ENCODE results near the gene TRIO.

Gene TRIO

DNA sequence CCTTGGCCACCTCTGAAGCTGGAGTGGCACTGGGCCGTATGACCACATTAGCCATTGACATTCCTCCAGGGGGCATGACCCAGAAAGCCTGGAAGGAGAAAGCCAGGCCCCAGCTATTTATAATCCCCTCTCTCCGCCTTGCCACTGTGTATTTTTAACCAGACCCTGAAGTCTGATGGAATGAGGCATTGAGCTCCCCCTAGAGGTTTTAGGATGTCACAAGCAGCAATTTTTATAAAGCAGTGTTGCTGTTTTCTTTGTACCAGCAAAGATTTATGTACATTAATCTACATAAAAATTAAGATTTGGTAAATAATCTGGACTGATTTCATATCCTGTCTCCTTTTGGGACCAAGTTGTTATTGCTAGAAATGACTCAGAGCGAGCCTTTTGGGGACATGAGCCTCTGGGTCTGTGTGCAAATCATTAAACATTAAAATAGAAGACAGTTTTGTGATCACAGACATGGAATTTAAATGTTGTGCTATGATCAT lies 127.1 kb downstream of the TRIO start:
- H3K36me3 ChIP-seq (ENCODE audit: control insufficient read depth in 2 of 2, insufficient read depth in 1 of 2, low read length in 2 of 2) = peaks cover 0 to 4% of the 10 kb centered on the region in 2 experiments; a peak in 1 of 3 replicates
- H3K4me1 ChIP-seq (ENCODE audit: control insufficient read depth, insufficient read depth, low read length) = peaks cover 48% of the 10 kb centered on the region
- ChIA-PET CTCF (interaction anchor here (0.5 to 3.8 kb wide), 67 partner anchors 9 to 1106 kb away, joined by 3 to 28 read pairs (median 5); partner anchors contain the start of gene TRIO), POLR2A (interaction anchor here (0.7 to 1.1 kb wide), 4 partner anchors 57 to 138 kb away, joined by 3 to 7 read pairs (median 4); no protein-coding TSS in a partner anchor)
- H3K27ac ChIP-seq (ENCODE audit: extremely low read depth, low read depth, low read length) = no peak overlapping the region
- no peak overlapping the region for H3K4me3 ChIP-seq (ENCODE audit: low read depth, low read length)
- no peaks in the 10 kb centered on the region for H3K9me3 ChIP-seq (ENCODE audit: control insufficient read depth, insufficient read depth, low read depth, low read length)
- TF ChIP-seq ZNF366 (tag by site-specific recombination; conservative IDR thresholded peaks at IDR 0.05) (peak; percentile 55; the same call in 1 of the 2 replicates), ZNF571 (tag by site-specific recombination; IDR thresholded peaks at IDR 0.05) (no peak), MZF1 (tag by site-specific recombination; IDR thresholded peaks at IDR 0.05; ENCODE audit: borderline replicate concordance) (peak; percentile 95), ZNF426 (tag by site-specific recombination; IDR thresholded peaks at IDR 0.05) (no peak), ZNF658 (tag by site-specific recombination; IDR thresholded peaks at IDR 0.05) (no peak), IKZF3 (tag by site-specific recombination; IDR thresholded peaks at IDR 0.05) (peak; percentile 75; the same call in 1 of the 2 replicates), ZNF19 (tag by site-specific recombination; IDR thresholded peaks at IDR 0.05; ENCODE audit: low read depth) (no peak), ZBTB8A (tag by site-specific recombination; IDR thresholded peaks at IDR 0.05) (no peak), ZNF146 (tag by site-specific recombination; IDR thresholded peaks at IDR 0.05) (no peak), ZNF138 (tag by site-specific recombination; IDR thresholded peaks at IDR 0.05; ENCODE audit: borderline replicate concordance) (no peak), ZNF660 (tag by site-specific recombination; IDR thresholded peaks at IDR 0.05) (0 out of 2 replicates have a peak, but pooled peaks have one; percentile 57), ZXDB (tag by site-specific recombination; IDR thresholded peaks at IDR 0.05) (peak; percentile 16; the same call in 1 of the 2 replicates), ZNF354C (tag by site-specific recombination; IDR thresholded peaks at IDR 0.05; ENCODE audit: borderline replicate concordance, low read depth) (no peak), ZNF664 (tag by site-specific recombination; IDR thresholded peaks at IDR 0.05) (no peak), ZNF404 (tag by site-specific recombination; IDR thresholded peaks at IDR 0.05) (no peak), ZNF837 (tag by site-specific recombination; IDR thresholded peaks at IDR 0.05) (no peak), ZNF626 (tag by site-specific recombination; IDR thresholded peaks at IDR 0.05) (no peak), ZNF629 (tag by site-specific recombination; IDR thresholded peaks at IDR 0.05) (0 out of 2 replicates have a peak, but pooled peaks have one; percentile 20), ZSCAN16 (tag by site-specific recombination; IDR thresholded peaks at IDR 0.05) (no peak), ZNF785 (tag by site-specific recombination; IDR thresholded peaks at IDR 0.05) (no peak), ZNF473 (tag by site-specific recombination; IDR thresholded peaks at IDR 0.05) (no peak), ZNF654 (tag by site-specific recombination; IDR thresholded peaks at IDR 0.05; ENCODE audit: low read depth) (peak; percentile 85), ZNF561 (tag by site-specific recombination; IDR thresholded peaks at IDR 0.05; ENCODE audit: borderline replicate concordance) (peak; percentile 46; the same call in 1 of the 2 replicates), ZNF112 (tag by site-specific recombination; IDR thresholded peaks at IDR 0.05) (no peak), ZNF114 (tag by site-specific recombination; IDR thresholded peaks at IDR 0.05) (no peak), GFI1B (tag by site-specific recombination; IDR thresholded peaks at IDR 0.05) (peak; percentile 77; the same call in 1 of the 2 replicates), ZEB2 (tag by site-specific recombination; IDR thresholded peaks at IDR 0.05) (0 out of 2 replicates have a peak, but pooled peaks have one; percentile 59), ZFP69B (tag by site-specific recombination; IDR thresholded peaks at IDR 0.05) (no peak), ZNF341 (tag by site-specific recombination; IDR thresholded peaks at IDR 0.05; ENCODE audit: low read depth) (no peak), ZNF2 (tag by site-specific recombination; IDR thresholded peaks at IDR 0.05) (no peak), KLF10 (tag by site-specific recombination; IDR thresholded peaks at IDR 0.05) (no peak)
- TF ChIP-seq, protein P1, sequence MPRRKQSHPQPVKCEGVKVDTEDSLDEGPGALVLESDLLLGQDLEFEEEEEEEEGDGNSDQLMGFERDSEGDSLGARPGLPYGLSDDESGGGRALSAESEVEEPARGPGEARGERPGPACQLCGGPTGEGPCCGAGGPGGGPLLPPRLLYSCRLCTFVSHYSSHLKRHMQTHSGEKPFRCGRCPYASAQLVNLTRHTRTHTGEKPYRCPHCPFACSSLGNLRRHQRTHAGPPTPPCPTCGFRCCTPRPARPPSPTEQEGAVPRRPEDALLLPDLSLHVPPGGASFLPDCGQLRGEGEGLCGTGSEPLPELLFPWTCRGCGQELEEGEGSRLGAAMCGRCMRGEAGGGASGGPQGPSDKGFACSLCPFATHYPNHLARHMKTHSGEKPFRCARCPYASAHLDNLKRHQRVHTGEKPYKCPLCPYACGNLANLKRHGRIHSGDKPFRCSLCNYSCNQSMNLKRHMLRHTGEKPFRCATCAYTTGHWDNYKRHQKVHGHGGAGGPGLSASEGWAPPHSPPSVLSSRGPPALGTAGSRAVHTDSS (tag by site-specific recombination; IDR thresholded peaks at IDR 0.05) = no peak
- TF ChIP-seq, protein P2, sequence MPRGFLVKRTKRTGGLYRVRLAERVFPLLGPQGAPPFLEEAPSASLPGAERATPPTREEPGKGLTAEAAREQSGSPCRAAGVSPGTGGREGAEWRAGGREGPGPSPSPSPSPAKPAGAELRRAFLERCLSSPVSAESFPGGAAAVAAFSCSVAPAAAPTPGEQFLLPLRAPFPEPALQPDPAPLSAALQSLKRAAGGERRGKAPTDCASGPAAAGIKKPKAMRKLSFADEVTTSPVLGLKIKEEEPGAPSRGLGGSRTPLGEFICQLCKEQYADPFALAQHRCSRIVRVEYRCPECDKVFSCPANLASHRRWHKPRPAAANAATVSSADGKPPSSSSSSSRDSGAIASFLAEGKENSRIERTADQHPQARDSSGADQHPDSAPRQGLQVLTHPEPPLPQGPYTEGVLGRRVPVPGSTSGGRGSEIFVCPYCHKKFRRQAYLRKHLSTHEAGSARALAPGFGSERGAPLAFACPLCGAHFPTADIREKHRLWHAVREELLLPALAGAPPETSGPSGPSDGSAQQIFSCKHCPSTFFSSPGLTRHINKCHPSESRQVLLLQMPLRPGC (tag by site-specific recombination; IDR thresholded peaks at IDR 0.05) = peak; percentile 85
- TF ChIP-seq, protein P3, sequence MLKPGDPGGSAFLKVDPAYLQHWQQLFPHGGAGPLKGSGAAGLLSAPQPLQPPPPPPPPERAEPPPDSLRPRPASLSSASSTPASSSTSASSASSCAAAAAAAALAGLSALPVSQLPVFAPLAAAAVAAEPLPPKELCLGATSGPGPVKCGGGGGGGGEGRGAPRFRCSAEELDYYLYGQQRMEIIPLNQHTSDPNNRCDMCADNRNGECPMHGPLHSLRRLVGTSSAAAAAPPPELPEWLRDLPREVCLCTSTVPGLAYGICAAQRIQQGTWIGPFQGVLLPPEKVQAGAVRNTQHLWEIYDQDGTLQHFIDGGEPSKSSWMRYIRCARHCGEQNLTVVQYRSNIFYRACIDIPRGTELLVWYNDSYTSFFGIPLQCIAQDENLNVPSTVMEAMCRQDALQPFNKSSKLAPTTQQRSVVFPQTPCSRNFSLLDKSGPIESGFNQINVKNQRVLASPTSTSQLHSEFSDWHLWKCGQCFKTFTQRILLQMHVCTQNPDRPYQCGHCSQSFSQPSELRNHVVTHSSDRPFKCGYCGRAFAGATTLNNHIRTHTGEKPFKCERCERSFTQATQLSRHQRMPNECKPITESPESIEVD (tag by site-specific recombination; IDR thresholded peaks at IDR 0.05) = peak; percentile 36; the same call in 1 of the 2 replicates
- TF ChIP-seq, protein P4, sequence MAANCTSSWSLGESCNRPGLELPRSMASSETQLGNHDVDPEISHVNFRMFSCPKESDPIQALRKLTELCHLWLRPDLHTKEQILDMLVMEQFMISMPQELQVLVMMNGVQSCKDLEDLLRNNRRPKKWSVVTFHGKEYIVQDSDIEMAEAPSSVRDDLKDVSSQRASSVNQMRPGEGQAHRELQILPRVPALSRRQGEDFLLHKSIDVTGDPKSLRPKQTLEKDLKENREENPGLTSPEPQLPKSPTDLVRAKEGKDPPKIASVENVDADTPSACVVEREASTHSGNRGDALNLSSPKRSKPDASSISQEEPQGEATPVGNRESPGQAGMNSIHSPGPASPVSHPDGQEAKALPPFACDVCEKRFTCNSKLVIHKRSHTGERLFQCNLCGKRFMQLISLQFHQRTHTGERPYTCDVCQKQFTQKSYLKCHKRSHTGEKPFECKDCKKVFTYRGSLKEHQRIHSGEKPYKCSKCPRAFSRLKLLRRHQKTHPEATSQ (tag by site-specific recombination; IDR thresholded peaks at IDR 0.05) = no peak
